Limb (tissue), 2 donors: Measurements from ENCODE around the gene PSMA7.

Experiments used
- DNase-seq, 2 donors: peaks; one replicate each; pipeline ENCODE4 v3.0.0-alpha.2; 2016; ENCODE audit errors: extremely low spot score in 2 of 2

The PSMA7 gene

GRCh38 chr20:62137478-62138203 lies 5.6 kb downstream of the PSMA7 start:
- DNase-seq: no peak

- DNase-seq: no peak
These were observed 6.2 kb downstream of the PSMA7 start for GRCh38 chr20:62137092-62137384.

- DNase-seq: peak; percentile 41 to 71
These were observed 6.7 kb downstream of the PSMA7 start for GRCh38 chr20:62136283-62137091.

GRCh38 chr20:62135573-62136266 lies 7.5 kb downstream of the PSMA7 start:
- DNase-seq: no peak

- no peak for DNase-seq
These were observed 8.4 kb downstream of the PSMA7 start for GRCh38 chr20:62134735-62135231.

- DNase-seq: no peak
These were observed 9.3 kb downstream of the PSMA7 start for GRCh38 chr20:62133864-62134263.

- DNase-seq: no peak
These were observed 9.9 kb downstream of the PSMA7 start for GRCh38 chr20:62133051-62133845.

GRCh38 chr20:62132421-62132820 lies 10.8 kb downstream of the PSMA7 start:
- DNase-seq: no peak

- DNase-seq: no peak
These were observed 11.5 kb downstream of the PSMA7 start for GRCh38 chr20:62131560-62132320.

- DNase-seq: no peak
These were observed 13.3 kb downstream of the PSMA7 start for GRCh38 chr20:62129731-62130531.

- DNase-seq: no peak
These were observed 14.7 kb downstream of the PSMA7 start for GRCh38 chr20:62128502-62128901.

- no peak for DNase-seq
These were observed 15.4 kb downstream of the PSMA7 start for GRCh38 chr20:62127799-62128198.

GRCh38 chr20:62126141-62126540 lies 17.1 kb downstream of the PSMA7 start:
- no peak for DNase-seq

- DNase-seq: no peak
These were observed 19.6 kb downstream of the PSMA7 start for GRCh38 chr20:62123450-62124118.

GRCh38 chr20:62122654-62123449 lies 20.3 kb downstream of the PSMA7 start:
- peak; percentile 8 to 63 for DNase-seq

GRCh38 chr20:62121776-62122653 lies 21.2 kb downstream of the PSMA7 start, which contains the start of gene LSM14B:
Gene LSM14B (plus strand): TSS chr20:62122475. CDS start chr20:62122667, 192 bp downstream.
- peak; percentile 97 to 100 for DNase-seq
